Measurements from ENCODE around the gene NR2C1.
A peak's percentile ranks its signal among the peaks of the same experiment; 100 is the strongest.
"Not testable (repeated sequence)": the region's sequence is repeated elsewhere in the genome, so short reads cannot be mapped to it uniquely, and the experiment has no call there.

NR2C1 gene

GRCh38 chr12:95002754-95003153, 70.7 kb downstream of the NR2C1 start:
- DNase-seq (ENCODE audit: low read depth): no peak

GRCh38 chr12:94998326-94998725, 75.1 kb downstream of the NR2C1 start:
- DNase-seq (ENCODE audit: low read depth): no peak

- DNase-seq (ENCODE audit: low read depth): no peak
Measured at GRCh38 chr12:94997726-94998125, 75.7 kb downstream of the NR2C1 start.

- no peak for DNase-seq (ENCODE audit: low read depth)
Measured at GRCh38 chr12:94997061-94997460, 76.4 kb downstream of the NR2C1 start.

GRCh38 chr12:94994312-94994711, 79.1 kb downstream of the NR2C1 start:
- peak; percentile 44 for DNase-seq (ENCODE audit: low read depth)

GRCh38 chr12:94993855-94994254, 79.6 kb downstream of the NR2C1 start:
- not testable (repeated sequence) for DNase-seq (ENCODE audit: low read depth)

- no peak for DNase-seq (ENCODE audit: low read depth)
Measured at GRCh38 chr12:94990222-94990621, 83.2 kb downstream of the NR2C1 start.

- no peak for DNase-seq (ENCODE audit: low read depth)
Measured at GRCh38 chr12:94988471-94988870, 84.9 kb downstream of the NR2C1 start.

GRCh38 chr12:94987801-94988200, 85.6 kb downstream of the NR2C1 start:
- no peak for DNase-seq (ENCODE audit: low read depth)

GRCh38 chr12:94987076-94987669, 86.2 kb downstream of the NR2C1 start:
- DNase-seq (ENCODE audit: low read depth): no peak

- DNase-seq (ENCODE audit: low read depth): not testable (repeated sequence)
Measured at GRCh38 chr12:94985099-94985498, 88.3 kb downstream of the NR2C1 start.

GRCh38 chr12:94983321-94983720, 90.1 kb downstream of the NR2C1 start:
- DNase-seq (ENCODE audit: low read depth): no peak

- no peak for DNase-seq (ENCODE audit: low read depth)
Measured at GRCh38 chr12:94982456-94982855, 91.0 kb downstream of the NR2C1 start.

GRCh38 chr12:94980577-94980976, 92.8 kb downstream of the NR2C1 start:
- no peak for DNase-seq (ENCODE audit: low read depth)

- DNase-seq (ENCODE audit: low read depth): no peak
Measured at GRCh38 chr12:94979941-94980340, 93.5 kb downstream of the NR2C1 start.

GRCh38 chr12:94977766-94978468, 95.5 kb downstream of the NR2C1 start:
- DNase-seq (ENCODE audit: low read depth): no peak

- DNase-seq (ENCODE audit: low read depth): peak; percentile 97
Measured at GRCh38 chr12:94973221-94973620, 100.2 kb downstream of the NR2C1 start.

GRCh38 chr12:94972795-94973194, 100.6 kb downstream of the NR2C1 start:
- no peak for DNase-seq (ENCODE audit: low read depth)

GRCh38 chr12:94971923-94972322, 101.5 kb downstream of the NR2C1 start:
- DNase-seq (ENCODE audit: low read depth): no peak

- DNase-seq (ENCODE audit: low read depth): no peak
Measured at GRCh38 chr12:94970560-94970959, 102.9 kb downstream of the NR2C1 start.
